Lower leg skin (tissue), 3 donors: ENCODE results near the gene PGK1.

ENCODE experiments used
- CTCF ChIP-seq, 3 donors: fragments of 450-650 bp; IDR thresholded peaks; one replicate each; pipeline ENCODE4 v1.5.1; 2016; ENCODE audit warnings: antibody characterized with exemption in 3 of 3, mild to moderate bottlenecking in 3 of 3, moderate library complexity in 2 of 3
- POLR2A ChIP-seq, 2 donors: fragments of 450-650 bp; IDR thresholded peaks; one replicate each; pipeline ENCODE4 v1.6.1; 2016 to 2017; ENCODE audit warnings: antibody characterized with exemption in 2 of 2, mild to moderate bottlenecking in 1 of 2, moderate library complexity in 1 of 2

GRCh38 chrX:78118628-78119027 lies 14.6 kb downstream of the PGK1 start:
- TF ChIP-seq CTCF (IDR thresholded peaks at IDR 0.05) (no peak), POLR2A (IDR thresholded peaks at IDR 0.05) (no peak)
